Activated T-cell treated with anti-CD3 and anti-CD28 coated beads, Interleukin-2, amount 50 U/mL, for 4 hours (primary cell): ENCODE measurements around the gene VAV2. TPM values are rescaled to one million over a fixed set of nuclear protein-coding genes. Genes with fewer than 3 reads are reported as not detected.

Source experiments
- ATAC-seq, 2 donors: fragments of 200-7000 bp; cut with Tn5 transposase; one replicate each; pipeline ENCODE4 v1.10.0; 2021
- DNase-seq: peaks from one replicate; pipeline ENCODE4 v3.0.0-alpha.2; 2020
- H3K27me3 Mint-ChIP-seq: one replicate; pipeline ENCODE4 v1.8.0; 2021; ENCODE audit warnings: low read depth, mixed read lengths
- H3K36me3 Mint-ChIP-seq: one replicate; pipeline ENCODE4 v1.8.0; 2022; ENCODE audit warnings: mixed read lengths; ENCODE audit not compliant: insufficient read depth
- H3K4me1 Mint-ChIP-seq: one replicate; pipeline ENCODE4 v1.8.0; 2021; ENCODE audit warnings: low read depth, mixed read lengths
- H3K4me3 Mint-ChIP-seq: one replicate; pipeline ENCODE4 v1.8.0; 2021; ENCODE audit warnings: mild to moderate bottlenecking, moderate library complexity, mixed read lengths
- H3K9me3 Mint-ChIP-seq: one replicate; pipeline ENCODE4 v1.8.0; 2021; ENCODE audit warnings: mixed read lengths
- total RNA-seq, 3 donors: library from RNA; stranded (reverse); gene quantifications; one replicate each; pipeline ENCODE4 v1.2.1, GENCODE V29; 2021

Gene VAV2
- total RNA-seq, 3 donors from 2014 or later: 2.7 to 3.7 (median 3.2) TPM

DNA sequence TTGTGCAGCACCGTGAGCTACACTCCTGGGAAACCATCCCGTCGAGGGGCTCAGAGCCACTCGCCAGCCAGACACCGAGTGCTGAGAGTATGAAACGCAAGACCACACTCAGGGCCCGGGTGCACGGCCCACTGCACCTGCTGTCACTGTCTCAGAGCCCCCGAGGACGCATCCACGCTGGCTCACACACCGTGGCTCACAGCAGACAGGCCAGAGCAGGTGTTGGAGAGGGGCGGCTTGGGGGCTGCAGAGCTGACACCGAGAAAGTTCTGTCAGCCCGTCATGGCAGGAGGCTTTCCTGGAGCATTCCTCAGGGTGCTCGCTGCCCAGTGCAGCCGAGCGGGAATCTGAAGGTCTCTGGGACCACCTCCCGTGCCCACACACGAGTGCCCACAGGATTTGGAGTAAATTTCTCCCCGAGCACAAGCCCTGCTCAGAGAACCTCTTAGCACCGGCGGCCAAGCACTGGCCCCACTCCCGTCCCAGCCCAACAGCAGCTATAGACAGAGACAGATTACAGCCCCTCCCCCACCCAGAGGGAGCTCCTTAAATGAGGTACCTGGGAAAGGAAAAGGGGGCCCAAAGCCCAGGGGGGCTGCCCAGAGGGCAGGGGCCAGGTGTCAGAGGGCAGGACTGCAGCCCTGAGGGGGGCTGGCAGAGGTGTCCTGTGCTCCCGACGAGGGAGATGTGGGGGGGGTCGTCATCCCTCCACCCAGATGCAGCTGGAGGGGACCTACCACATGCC lies 197.9 kb downstream of the VAV2 start:
- no peaks in the 10 kb centered on the region for H3K36me3 Mint-ChIP-seq
- no peaks in the 10 kb centered on the region for H3K27me3 Mint-ChIP-seq
- no peaks in the 10 kb centered on the region for H3K9me3 Mint-ChIP-seq
- DNase-seq (no peak), ATAC-seq (no peak)
- no peak overlapping the region for H3K4me3 Mint-ChIP-seq
- peaks cover 10% of the 10 kb centered on the region for H3K4me1 Mint-ChIP-seq

DNA sequence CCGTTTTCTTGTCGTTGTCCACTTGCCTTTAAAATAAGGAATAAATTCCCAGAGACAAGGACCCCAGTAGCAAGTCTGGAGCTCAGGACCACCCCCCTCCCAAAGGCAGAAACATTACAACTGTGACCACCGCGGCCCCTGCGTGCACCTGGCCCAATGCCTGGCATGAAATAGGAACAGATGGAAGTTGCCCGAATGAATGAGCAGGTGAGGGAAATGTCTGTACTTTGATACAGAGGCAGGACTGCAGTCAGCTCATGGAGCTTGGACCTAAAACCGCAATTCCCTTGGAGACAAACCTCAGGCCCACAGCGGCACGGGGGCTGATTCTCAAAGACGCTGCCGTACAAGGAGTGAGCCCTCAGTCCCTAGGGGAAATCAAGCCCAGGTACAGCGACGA lies 198.7 kb downstream of the VAV2 start:
- ATAC-seq (no peak), DNase-seq (no peak)
- no peak overlapping the region for H3K4me3 Mint-ChIP-seq
- H3K9me3 Mint-ChIP-seq: no peaks in the 10 kb centered on the region
- H3K4me1 Mint-ChIP-seq: peaks cover 12% of the 10 kb centered on the region
- no peaks in the 10 kb centered on the region for H3K27me3 Mint-ChIP-seq
- no peaks in the 10 kb centered on the region for H3K36me3 Mint-ChIP-seq

DNA sequence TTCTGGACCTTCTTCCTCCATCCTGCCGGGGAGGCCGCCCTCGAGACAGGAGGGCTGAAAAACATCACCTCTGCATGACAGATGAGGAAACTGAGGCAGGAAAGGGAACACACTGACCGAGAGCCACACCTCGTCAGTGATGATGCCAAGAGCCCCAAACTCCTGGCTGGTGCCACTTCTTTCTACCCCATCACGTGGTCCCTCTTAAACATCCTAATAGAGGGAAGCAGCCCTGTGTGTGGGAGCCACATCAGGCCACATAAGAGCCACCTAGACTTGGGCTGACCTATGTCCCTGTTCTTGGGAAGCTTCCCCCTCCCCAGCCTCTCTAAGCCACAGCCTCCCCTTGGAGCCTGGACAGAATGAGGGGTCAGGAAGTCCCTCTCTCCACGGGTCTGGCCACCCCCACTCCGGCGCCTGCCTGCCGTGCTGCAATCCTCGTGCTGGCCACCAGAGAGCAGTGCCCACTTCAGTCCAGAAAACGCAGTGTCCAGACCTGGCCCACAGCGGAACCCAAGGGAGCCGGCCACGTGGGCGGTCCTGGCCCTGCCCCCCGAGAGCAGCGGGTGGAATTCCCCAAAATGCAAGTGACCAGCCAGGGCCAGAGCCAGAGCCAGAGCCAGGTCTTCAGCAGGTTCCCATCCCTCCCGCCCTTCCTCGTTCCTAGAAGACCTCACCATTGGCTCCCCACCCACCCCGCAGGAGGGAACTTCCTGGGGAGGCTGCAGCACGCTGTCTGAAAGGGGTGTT lies 199.2 kb downstream of the VAV2 start:
- Mint-ChIP-seq H3K27me3 (no peaks in the 10 kb centered on the region), H3K36me3 (no peaks in the 10 kb centered on the region), H3K4me3 (no peak overlapping the region), H3K9me3 (no peaks in the 10 kb centered on the region), H3K4me1 (peaks cover 12% of the 10 kb centered on the region)
- ATAC-seq: peak; percentile 74 to 80
- peak; percentile 34 for DNase-seq

DNA sequence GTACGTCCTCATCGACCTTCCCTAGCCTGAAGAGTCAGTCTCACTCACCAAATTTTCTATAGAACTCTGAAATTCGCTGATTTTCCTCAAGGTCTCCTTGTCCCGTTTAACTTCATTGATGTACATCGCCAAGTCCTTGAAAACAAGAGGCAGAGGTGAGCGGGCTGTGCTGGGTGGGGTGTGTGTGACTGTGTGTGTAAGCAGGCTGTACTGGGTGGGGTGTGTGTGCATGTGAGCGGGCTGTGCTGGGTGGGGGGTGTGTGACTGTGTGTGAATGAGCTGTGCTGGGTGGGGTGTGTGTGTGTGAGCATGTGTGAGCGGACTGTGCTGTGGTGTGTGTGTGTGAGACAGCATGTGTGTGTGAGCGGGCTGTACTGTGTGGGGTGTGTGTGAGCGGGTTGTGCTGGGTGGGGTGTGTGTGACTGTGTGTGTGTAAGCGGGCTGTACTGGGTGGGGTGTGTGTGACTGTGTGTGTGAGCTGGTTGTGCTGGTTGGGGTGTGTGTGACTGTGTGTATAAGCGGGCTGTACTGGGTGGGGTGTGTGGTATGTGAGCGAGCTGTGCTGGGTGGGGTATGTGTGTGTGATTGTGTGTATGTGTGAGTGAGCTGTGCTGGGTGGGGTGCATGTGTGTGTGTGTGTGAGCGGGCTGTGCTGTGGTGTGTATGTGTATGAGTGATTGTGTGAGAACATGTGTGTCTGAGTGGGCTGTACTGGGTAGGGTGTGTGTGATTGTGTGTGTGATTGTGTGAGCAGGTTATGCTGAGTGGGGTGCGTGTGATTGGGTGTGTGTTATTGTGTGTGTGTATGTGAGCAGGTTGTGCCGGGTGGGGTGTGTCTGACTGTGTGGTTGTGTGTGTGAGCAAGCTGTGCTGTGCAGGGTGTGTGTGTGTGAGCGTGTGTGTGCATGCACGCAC lies 200.1 kb downstream of the VAV2 start:
- H3K9me3 Mint-ChIP-seq: no peaks in the 10 kb centered on the region
- H3K4me1 Mint-ChIP-seq: peaks cover 12% of the 10 kb centered on the region
- DNase-seq: no peak
- no peaks in the 10 kb centered on the region for H3K27me3 Mint-ChIP-seq
- no peak for ATAC-seq
- H3K4me3 Mint-ChIP-seq: no peak overlapping the region
- no peaks in the 10 kb centered on the region for H3K36me3 Mint-ChIP-seq

DNA sequence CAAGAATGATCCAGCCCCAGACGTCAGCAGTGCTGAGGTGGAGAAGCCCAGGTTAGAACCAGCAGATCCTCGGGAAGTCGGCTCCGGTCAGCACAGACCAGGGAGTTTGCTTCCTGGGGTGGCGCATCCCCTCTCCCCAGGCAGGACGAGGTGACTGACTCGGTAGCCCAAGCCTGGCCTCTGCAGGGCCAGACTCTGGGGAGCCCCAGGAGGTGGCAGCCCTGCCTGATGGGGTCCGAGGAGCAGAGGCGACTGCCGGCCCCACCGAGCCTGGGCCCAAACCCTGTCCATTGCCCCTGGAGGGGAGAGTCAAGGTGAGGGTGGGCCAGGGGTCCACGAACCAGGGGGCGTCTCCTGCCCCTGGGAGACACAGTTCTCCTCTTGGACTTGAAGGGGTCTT lies 201.1 kb downstream of the VAV2 start:
- ATAC-seq (no peak), DNase-seq (no peak)
- H3K9me3 Mint-ChIP-seq: no peaks in the 10 kb centered on the region
- peaks cover 16% of the 10 kb centered on the region for H3K4me1 Mint-ChIP-seq
- no peaks in the 10 kb centered on the region for H3K27me3 Mint-ChIP-seq
- H3K36me3 Mint-ChIP-seq: no peaks in the 10 kb centered on the region
- H3K4me3 Mint-ChIP-seq: no peak overlapping the region

DNA sequence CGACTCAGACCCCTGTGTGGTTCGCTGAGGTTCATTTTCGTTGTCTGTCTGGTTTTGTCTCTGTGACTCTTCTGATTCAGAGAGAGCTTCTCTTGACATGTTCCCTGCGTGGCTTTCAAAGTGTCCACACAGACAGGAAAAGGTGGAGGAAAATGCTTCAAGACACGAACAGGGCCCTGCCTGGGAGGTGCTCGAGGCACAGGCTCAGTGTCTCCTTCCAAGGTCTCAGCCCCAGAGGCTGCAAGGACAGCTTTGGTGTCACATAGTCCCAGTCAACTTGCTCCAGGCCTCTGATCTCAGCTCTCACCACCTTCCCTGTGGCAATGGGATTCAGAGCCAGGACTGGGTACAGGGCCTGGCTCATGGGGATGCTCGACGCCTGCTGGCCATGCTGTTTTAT lies 202.3 kb downstream of the VAV2 start:
- no peaks in the 10 kb centered on the region for H3K9me3 Mint-ChIP-seq
- ATAC-seq: no peak
- no peaks in the 10 kb centered on the region for H3K36me3 Mint-ChIP-seq
- no peaks in the 10 kb centered on the region for H3K27me3 Mint-ChIP-seq
- H3K4me1 Mint-ChIP-seq: peaks cover 18% of the 10 kb centered on the region
- no peak for DNase-seq
- no peak overlapping the region for H3K4me3 Mint-ChIP-seq

DNA sequence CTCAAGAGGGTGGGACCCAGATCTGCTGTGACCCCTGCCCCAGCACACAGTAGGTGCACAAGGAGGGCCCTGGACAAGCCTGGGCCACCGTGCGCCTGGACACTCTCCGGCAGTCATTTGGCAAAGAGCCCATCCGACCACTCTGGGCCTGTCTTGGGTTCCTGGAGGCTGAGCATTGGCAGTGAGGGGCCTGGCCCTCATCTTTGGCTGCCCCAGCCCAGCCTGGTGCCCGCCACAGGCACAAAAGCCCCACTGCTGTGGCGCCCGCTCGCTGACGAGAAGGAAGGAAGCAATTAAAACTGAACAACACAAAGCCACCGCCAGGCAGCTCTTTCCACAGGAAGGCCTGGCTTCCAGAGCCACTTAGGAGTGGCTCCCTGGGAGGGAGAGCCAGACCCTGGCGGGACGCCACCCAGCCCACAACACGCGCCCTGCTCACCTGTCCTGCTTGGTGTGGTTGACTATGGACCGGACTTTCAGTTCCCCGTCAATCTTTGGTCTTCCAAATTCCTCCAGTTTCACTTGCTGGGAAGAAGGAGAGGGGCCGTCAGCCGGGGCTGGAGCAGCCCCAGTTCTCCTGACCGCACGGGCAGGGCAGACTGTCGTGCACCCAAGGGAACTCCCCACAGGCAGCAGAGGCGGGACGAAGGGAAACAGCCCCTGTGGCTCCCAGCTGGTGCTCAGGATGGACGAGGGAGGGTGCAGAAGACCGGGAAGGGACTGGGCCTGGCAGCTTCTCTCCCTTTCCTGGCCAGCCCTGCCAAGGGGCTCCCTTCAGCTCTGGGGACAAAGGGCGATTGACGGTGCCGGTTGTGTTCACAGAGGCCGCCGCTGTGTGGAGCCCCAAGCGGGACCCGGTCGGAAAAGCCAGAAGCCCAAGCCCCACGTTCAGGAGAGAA lies 203.1 kb downstream of the VAV2 start:
- H3K4me1 Mint-ChIP-seq: peaks cover 18% of the 10 kb centered on the region
- ATAC-seq (no peak), DNase-seq (no peak)
- H3K9me3 Mint-ChIP-seq: no peaks in the 10 kb centered on the region
- H3K36me3 Mint-ChIP-seq: no peaks in the 10 kb centered on the region
- H3K4me3 Mint-ChIP-seq: no peak overlapping the region
- no peaks in the 10 kb centered on the region for H3K27me3 Mint-ChIP-seq

DNA sequence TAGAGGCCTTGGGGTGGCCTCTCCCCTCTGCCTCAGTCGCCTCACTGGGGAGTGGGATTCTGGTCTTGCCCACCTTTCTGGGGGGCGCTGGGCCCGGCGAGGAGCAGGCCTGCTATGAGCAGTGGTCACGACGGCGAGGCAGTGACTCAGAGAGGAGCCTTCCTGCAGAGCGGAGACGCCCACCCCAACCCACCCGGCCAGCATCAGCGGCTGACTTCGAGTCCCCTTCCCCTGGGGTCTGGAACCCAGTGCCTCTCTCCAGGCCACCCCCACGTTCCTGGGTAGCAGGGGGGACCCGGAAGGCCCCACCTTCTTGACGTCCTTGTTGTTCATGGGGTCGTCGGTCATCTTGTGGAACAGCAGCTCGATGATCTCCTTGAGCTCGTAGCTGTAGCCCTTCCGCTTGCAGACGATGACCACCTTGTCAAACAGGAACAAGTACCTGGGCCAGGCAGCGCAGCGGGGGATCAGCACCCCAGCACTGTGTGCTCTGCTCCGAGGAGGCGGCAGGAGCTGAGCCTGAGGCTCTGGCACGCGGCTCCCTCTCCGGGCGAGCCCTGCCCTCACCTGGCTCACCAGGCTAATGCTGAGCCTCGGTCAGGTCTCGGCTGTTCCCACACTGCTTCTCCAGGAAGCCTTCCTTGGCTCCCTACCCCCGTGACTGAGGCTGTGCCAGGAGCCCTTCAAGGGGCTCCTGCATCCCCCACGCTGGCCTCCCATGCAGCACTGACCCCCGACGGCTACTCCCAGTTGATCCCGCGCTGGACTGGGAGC lies 203.9 kb downstream of the VAV2 start:
- no peaks in the 10 kb centered on the region for H3K9me3 Mint-ChIP-seq
- peaks cover 15% of the 10 kb centered on the region for H3K4me1 Mint-ChIP-seq
- H3K4me3 Mint-ChIP-seq: no peak overlapping the region
- no peaks in the 10 kb centered on the region for H3K27me3 Mint-ChIP-seq
- ATAC-seq (no peak), DNase-seq (no peak)
- no peaks in the 10 kb centered on the region for H3K36me3 Mint-ChIP-seq

DNA sequence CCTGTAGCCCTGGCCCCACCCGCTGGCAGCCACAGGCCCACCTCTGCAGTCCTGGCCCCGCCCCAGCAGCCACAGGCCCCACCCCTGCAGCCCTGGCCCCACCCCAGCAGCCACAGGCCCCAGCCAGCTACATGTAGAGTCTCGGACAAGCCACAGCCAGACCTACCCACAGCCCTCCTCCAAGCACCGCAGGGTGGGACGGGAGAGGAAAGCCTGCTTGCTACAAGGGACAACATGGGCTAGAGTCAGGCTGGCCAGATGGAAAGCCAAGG lies 204.4 kb downstream of the VAV2 start:
- Mint-ChIP-seq H3K27me3 (no peaks in the 10 kb centered on the region), H3K4me1 (peaks cover 11% of the 10 kb centered on the region), H3K9me3 (no peaks in the 10 kb centered on the region), H3K36me3 (no peaks in the 10 kb centered on the region), H3K4me3 (no peak overlapping the region)
- ATAC-seq (peak in 1 of 2 donors; percentile 40), DNase-seq (no peak)

DNA sequence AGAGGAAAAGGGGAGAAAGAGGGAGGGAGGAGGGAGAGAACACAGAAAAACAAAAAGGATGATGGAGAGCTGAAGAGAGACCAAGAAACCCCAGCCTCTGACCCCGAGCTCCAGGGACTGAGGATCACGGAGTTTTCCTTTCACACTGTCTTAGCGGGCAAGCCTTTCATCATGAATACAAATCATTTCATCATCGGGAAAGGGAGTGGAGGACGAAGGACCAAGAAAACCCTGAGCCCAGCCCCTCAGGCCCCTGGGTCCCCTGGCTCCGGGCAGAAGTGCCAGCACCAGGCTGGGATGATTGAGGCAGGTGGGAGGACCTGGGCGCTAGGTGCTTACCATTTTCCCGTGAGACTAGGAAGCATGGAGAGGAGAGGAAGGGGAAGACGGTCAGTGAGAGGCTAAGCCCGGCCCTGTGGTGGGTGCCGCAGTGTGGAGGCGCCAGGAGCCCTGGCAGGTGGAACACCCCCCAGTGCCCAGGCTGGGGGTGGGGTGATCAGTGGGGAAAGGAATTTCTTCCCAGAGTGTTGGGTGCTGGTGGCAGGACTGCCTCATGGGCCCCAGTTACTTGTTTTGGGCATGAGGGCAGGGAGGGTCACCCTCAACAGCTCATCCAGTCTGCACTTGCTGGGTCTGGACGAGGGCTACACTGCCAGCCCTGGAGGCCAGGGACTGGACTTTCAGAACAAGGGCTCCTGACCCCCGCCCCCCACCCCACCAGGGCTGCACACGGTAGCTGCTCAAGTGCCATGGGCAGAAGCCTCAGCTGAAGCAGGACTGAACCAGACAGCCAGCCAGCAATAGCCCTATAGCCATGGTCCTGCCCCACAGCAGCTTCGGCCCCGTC lies 205.0 kb downstream of the VAV2 start:
- Mint-ChIP-seq H3K4me3 (no peak overlapping the region), H3K27me3 (no peaks in the 10 kb centered on the region), H3K9me3 (no peaks in the 10 kb centered on the region), H3K36me3 (no peaks in the 10 kb centered on the region), H3K4me1 (peaks cover 9% of the 10 kb centered on the region)
- no peak for ATAC-seq
- no peak for DNase-seq

DNA sequence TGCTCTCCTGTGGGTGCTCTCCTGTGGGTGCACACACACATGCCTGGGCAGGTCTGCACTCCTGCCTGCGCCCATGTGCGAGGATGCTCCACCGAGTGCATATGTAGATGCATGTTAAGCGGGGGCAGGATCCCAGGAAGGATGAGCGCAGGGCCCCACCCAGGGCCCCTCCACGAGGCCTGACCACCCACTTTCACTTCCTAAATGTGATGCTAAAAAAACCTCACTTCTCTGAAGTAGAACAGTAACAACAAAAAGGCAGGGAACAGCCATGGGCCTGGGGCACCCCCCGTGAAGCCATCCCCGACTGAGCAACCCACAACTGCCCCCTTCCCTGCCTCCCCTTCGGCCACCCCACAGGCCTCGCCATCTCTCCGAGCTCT lies 205.8 kb downstream of the VAV2 start:
- Mint-ChIP-seq H3K4me3 (no peak overlapping the region), H3K9me3 (no peaks in the 10 kb centered on the region), H3K36me3 (no peaks in the 10 kb centered on the region), H3K27me3 (no peaks in the 10 kb centered on the region), H3K4me1 (peaks cover 8% of the 10 kb centered on the region)
- no peak for DNase-seq
- ATAC-seq: no peak

DNA sequence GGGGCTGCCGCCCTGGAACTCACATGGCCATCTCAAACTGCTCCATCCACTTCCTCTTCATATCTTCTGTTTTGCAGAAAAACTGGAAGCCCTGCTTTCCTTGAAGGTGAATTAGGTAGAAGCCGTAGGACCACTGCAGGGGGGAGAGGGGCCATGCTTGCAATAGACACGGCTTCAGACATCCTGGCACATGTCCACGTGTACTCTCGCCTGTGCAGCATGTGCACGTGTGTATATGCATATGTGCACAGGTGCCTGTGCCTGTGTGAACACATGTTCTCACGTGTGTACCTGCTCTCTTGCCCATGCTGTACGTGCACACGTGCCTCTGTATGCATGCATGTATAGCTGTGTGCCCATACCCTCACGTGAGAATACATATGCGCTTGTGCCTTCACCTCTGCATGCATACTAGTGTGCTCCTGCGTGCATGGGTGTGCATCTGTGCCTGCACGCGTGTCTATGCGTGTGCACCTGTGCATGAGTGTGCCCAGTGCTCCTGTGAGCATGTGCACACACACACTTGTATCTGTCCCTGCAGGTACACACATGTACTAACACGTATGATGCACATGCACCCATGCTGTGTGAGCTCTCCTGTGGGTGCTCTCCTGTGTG lies 206.3 kb downstream of the VAV2 start:
- DNase-seq (no peak), ATAC-seq (no peak)
- H3K4me1 Mint-ChIP-seq: peaks cover 8% of the 10 kb centered on the region
- H3K27me3 Mint-ChIP-seq: no peaks in the 10 kb centered on the region
- no peaks in the 10 kb centered on the region for H3K9me3 Mint-ChIP-seq
- H3K4me3 Mint-ChIP-seq: no peak overlapping the region
- H3K36me3 Mint-ChIP-seq: no peaks in the 10 kb centered on the region
